ENCODE results near the gene KIF12. TPM values are rescaled to one million over a fixed set of nuclear protein-coding genes. Genes with fewer than 3 reads are reported as not detected.

The KIF12 gene
- total and polyA plus RNA-seq, 4 experiments from 2014 or later, result not detected

GRCh38 chr9:114093031-114093471, 6.0 kb downstream of the KIF12 start:
- Histone ChIP-seq H3K9me3 (ENCODE audit: control insufficient read depth in 1 of 2, low read length in 2 of 2) (no peaks in the 10 kb centered on the region), H3K27ac (ENCODE audit: low read depth, low read length) (no peak overlapping the region), H3K4me3 (ENCODE audit: low read length in 2 of 2) (no peak overlapping the region), H3K27me3 (ENCODE audit: insufficient read depth, low read length) (peaks cover 5% of the 10 kb centered on the region), H3K36me3 (ENCODE audit: insufficient read depth, low read length) (no peaks in the 10 kb centered on the region), H3K4me1 (ENCODE audit: insufficient read depth, low read length) (peaks cover 5% of the 10 kb centered on the region)
- intact Hi-C loops (cut with micrococcal nuclease), result no loop called here
- no peak overlapping the region for H3K4me3 Mint-ChIP-seq
- ChIA-PET POLR2A (ENCODE audit: partially characterized antibody) (no interaction called here), CTCF (ENCODE audit: partially characterized antibody) (interaction anchor here (6.1 kb wide), 1 partner anchor 9 kb away, joined by 37 read pairs; no protein-coding TSS in a partner anchor)
- H3K9me3 Mint-ChIP-seq, result no peaks in the 10 kb centered on the region
- H3K27ac Mint-ChIP-seq, result no peak overlapping the region
- DNase-seq, result no peak
- peaks cover 6 to 14% (median 8%) of the 10 kb centered on the region in 4 donors for H3K4me1 Mint-ChIP-seq
- peaks cover 22 to 39% of the 10 kb centered on the region in 2 donors for H3K27me3 Mint-ChIP-seq
- no peaks in the 10 kb centered on the region for H3K36me3 Mint-ChIP-seq

GRCh38 chr9:114092336-114092735, 6.8 kb downstream of the KIF12 start:
- H3K4me1 Mint-ChIP-seq, result peaks cover 1 to 9% (median 4%) of the 10 kb centered on the region in 4 donors
- POLR2A ChIA-PET (ENCODE audit: partially characterized antibody), result no interaction called here
- CTCF ChIA-PET (ENCODE audit: partially characterized antibody), result interaction anchor here (6.1 kb wide), 1 partner anchor 9 kb away, joined by 37 read pairs; no protein-coding TSS in a partner anchor

GRCh38 chr9:114091711-114092110, 7.4 kb downstream of the KIF12 start:
- no peaks in the 10 kb centered on the region for H3K36me3 Mint-ChIP-seq
- intact Hi-C loops (cut with micrococcal nuclease), result no loop called here
- Histone ChIP-seq H3K4me1 (ENCODE audit: insufficient read depth, low read length) (no peaks in the 10 kb centered on the region), H3K36me3 (ENCODE audit: insufficient read depth, low read length) (no peaks in the 10 kb centered on the region), H3K9me3 (ENCODE audit: control insufficient read depth in 1 of 2, low read length in 2 of 2) (no peaks in the 10 kb centered on the region), H3K4me3 (ENCODE audit: low read length in 2 of 2) (no peak overlapping the region), H3K27ac (ENCODE audit: low read depth, low read length) (no peak overlapping the region), H3K27me3 (ENCODE audit: insufficient read depth, low read length) (no peaks in the 10 kb centered on the region)
- no peak overlapping the region for H3K4me3 Mint-ChIP-seq
- H3K27me3 Mint-ChIP-seq, result peaks cover 15 to 30% of the 10 kb centered on the region in 2 donors
- no peak overlapping the region for H3K27ac Mint-ChIP-seq
- DNase-seq, result no peak
- no peaks in the 10 kb centered on the region for H3K9me3 Mint-ChIP-seq
- CTCF ChIA-PET (ENCODE audit: partially characterized antibody), result interaction anchor here (6.1 kb wide), 1 partner anchor 8 kb away, joined by 37 read pairs; no protein-coding TSS in a partner anchor
- H3K4me1 Mint-ChIP-seq, result peaks cover 0 to 6% (median 2%) of the 10 kb centered on the region in 4 donors
- POLR2A ChIA-PET (ENCODE audit: partially characterized antibody), result no interaction called here

More at GRCh38 chr9:114092336-114092735, 6.8 kb downstream of the KIF12 start:
- Mint-ChIP-seq H3K27me3 (peaks cover 18 to 34% of the 10 kb centered on the region in 2 donors), H3K4me3 (no peak overlapping the region), H3K36me3 (no peaks in the 10 kb centered on the region), H3K9me3 (no peaks in the 10 kb centered on the region), H3K27ac (no peak overlapping the region)
- no peaks in the 10 kb centered on the region for H3K36me3 ChIP-seq (ENCODE audit: insufficient read depth, low read length)
- H3K4me1 ChIP-seq (ENCODE audit: insufficient read depth, low read length), result no peaks in the 10 kb centered on the region
- no peak overlapping the region for H3K27ac ChIP-seq (ENCODE audit: low read depth, low read length)
- DNase-seq, result no peak
- peaks cover 5% of the 10 kb centered on the region for H3K27me3 ChIP-seq (ENCODE audit: insufficient read depth, low read length)
- H3K4me3 ChIP-seq (ENCODE audit: low read length in 2 of 2), result no peak overlapping the region
- intact Hi-C loops (cut with micrococcal nuclease), result no loop called here
- H3K9me3 ChIP-seq (ENCODE audit: control insufficient read depth in 1 of 2, low read length in 2 of 2), result no peaks in the 10 kb centered on the region

GRCh38 chr9:114090798-114091197, 8.3 kb downstream of the KIF12 start:
- no peaks in the 10 kb centered on the region for H3K9me3 ChIP-seq (ENCODE audit: control insufficient read depth in 1 of 2, low read length in 2 of 2)
- no peaks in the 10 kb centered on the region for H3K27me3 ChIP-seq (ENCODE audit: insufficient read depth, low read length)
- POLR2A ChIA-PET (ENCODE audit: partially characterized antibody), result no interaction called here
- no peak overlapping the region for H3K27ac ChIP-seq (ENCODE audit: low read depth, low read length)
- CTCF ChIA-PET (ENCODE audit: partially characterized antibody), result interaction anchor here (1.4 to 6.1 kb wide), 2 partner anchors 7 to 11 kb away, joined by 5 to 37 read pairs; no protein-coding TSS in a partner anchor
- Mint-ChIP-seq H3K27ac (no peak overlapping the region), H3K9me3 (no peaks in the 10 kb centered on the region), H3K4me1 (no peaks in the 10 kb centered on the region), H3K27me3 (peaks cover 7 to 24% of the 10 kb centered on the region in 2 donors), H3K36me3 (no peaks in the 10 kb centered on the region), H3K4me3 (no peak overlapping the region)
- DNase-seq, result no peak
- H3K36me3 ChIP-seq (ENCODE audit: insufficient read depth, low read length), result no peaks in the 10 kb centered on the region
- intact Hi-C loops (cut with micrococcal nuclease), result no loop called here
- H3K4me1 ChIP-seq (ENCODE audit: insufficient read depth, low read length), result no peaks in the 10 kb centered on the region
- no peak overlapping the region for H3K4me3 ChIP-seq (ENCODE audit: low read length in 2 of 2)

- Histone ChIP-seq H3K36me3 (ENCODE audit: insufficient read depth, low read length) (no peaks in the 10 kb centered on the region), H3K4me1 (ENCODE audit: insufficient read depth, low read length) (no peaks in the 10 kb centered on the region), H3K27me3 (ENCODE audit: insufficient read depth, low read length) (no peaks in the 10 kb centered on the region), H3K27ac (ENCODE audit: low read depth, low read length) (no peak overlapping the region), H3K4me3 (ENCODE audit: low read length in 2 of 2) (no peak overlapping the region), H3K9me3 (ENCODE audit: control insufficient read depth in 1 of 2, low read length in 2 of 2) (no peaks in the 10 kb centered on the region)
- Mint-ChIP-seq H3K27me3 (peaks cover 5 to 13% of the 10 kb centered on the region in 2 donors), H3K4me3 (no peak overlapping the region), H3K27ac (no peak overlapping the region), H3K36me3 (no peaks in the 10 kb centered on the region), H3K4me1 (no peaks in the 10 kb centered on the region), H3K9me3 (no peaks in the 10 kb centered on the region)
- DNase-seq, result no peak
- CTCF ChIA-PET (ENCODE audit: partially characterized antibody), result interaction anchor here (1.4 kb wide), 1 partner anchor 10 kb away, joined by 5 read pairs; no protein-coding TSS in a partner anchor
- POLR2A ChIA-PET (ENCODE audit: partially characterized antibody), result no interaction called here
- intact Hi-C loops (cut with micrococcal nuclease), result no loop called here
Measured at GRCh38 chr9:114089206-114089840, 9.8 kb downstream of the KIF12 start.

GRCh38 chr9:114088571-114089170, 10.4 kb downstream of the KIF12 start:
- no peak for DNase-seq
- no peak overlapping the region for H3K27ac Mint-ChIP-seq
- no peaks in the 10 kb centered on the region for H3K4me1 Mint-ChIP-seq
- ChIA-PET POLR2A (ENCODE audit: partially characterized antibody) (no interaction called here), CTCF (ENCODE audit: partially characterized antibody) (interaction anchor here (1.3 kb wide), 1 partner anchor 202 kb away, joined by 3 read pairs; no protein-coding TSS in a partner anchor)
- H3K9me3 Mint-ChIP-seq, result no peaks in the 10 kb centered on the region
- intact Hi-C loops (cut with micrococcal nuclease), result no loop called here
- no peak overlapping the region for H3K27ac ChIP-seq (ENCODE audit: low read depth, low read length)
- no peak overlapping the region for H3K4me3 Mint-ChIP-seq
- H3K4me3 ChIP-seq (ENCODE audit: low read length in 2 of 2), result no peak overlapping the region
- H3K27me3 Mint-ChIP-seq, result peaks cover 5 to 10% of the 10 kb centered on the region in 2 donors
- H3K36me3 Mint-ChIP-seq, result no peaks in the 10 kb centered on the region
- no peaks in the 10 kb centered on the region for H3K9me3 ChIP-seq (ENCODE audit: control insufficient read depth in 1 of 2, low read length in 2 of 2)
- no peaks in the 10 kb centered on the region for H3K27me3 ChIP-seq (ENCODE audit: insufficient read depth, low read length)
- no peaks in the 10 kb centered on the region for H3K36me3 ChIP-seq (ENCODE audit: insufficient read depth, low read length)
- H3K4me1 ChIP-seq (ENCODE audit: insufficient read depth, low read length), result no peaks in the 10 kb centered on the region

GRCh38 chr9:114087721-114088120, 11.4 kb downstream of the KIF12 start:
- H3K4me1 ChIP-seq (ENCODE audit: insufficient read depth, low read length), result no peaks in the 10 kb centered on the region
- H3K4me3 ChIP-seq (ENCODE audit: low read length in 2 of 2), result no peak overlapping the region
- DNase-seq, result no peak
- H3K4me3 Mint-ChIP-seq, result no peak overlapping the region
- peaks cover 0 to under 1% (median 0%) of the 10 kb centered on the region in 4 donors for H3K4me1 Mint-ChIP-seq
- peaks cover 5 to 7% of the 10 kb centered on the region in 2 donors for H3K27me3 Mint-ChIP-seq
- CTCF ChIA-PET (ENCODE audit: partially characterized antibody), result interaction anchor here (1.3 kb wide), 1 partner anchor 203 kb away, joined by 3 read pairs; no protein-coding TSS in a partner anchor
- POLR2A ChIA-PET (ENCODE audit: partially characterized antibody), result no interaction called here
- H3K9me3 Mint-ChIP-seq, result no peaks in the 10 kb centered on the region
- intact Hi-C loops (cut with micrococcal nuclease), result no loop called here
- H3K27me3 ChIP-seq (ENCODE audit: insufficient read depth, low read length), result no peaks in the 10 kb centered on the region
- H3K27ac Mint-ChIP-seq, result no peak overlapping the region
- H3K36me3 Mint-ChIP-seq, result no peaks in the 10 kb centered on the region
- H3K36me3 ChIP-seq (ENCODE audit: insufficient read depth, low read length), result no peaks in the 10 kb centered on the region
- H3K27ac ChIP-seq (ENCODE audit: low read depth, low read length), result no peak overlapping the region
- H3K9me3 ChIP-seq (ENCODE audit: control insufficient read depth in 1 of 2, low read length in 2 of 2), result no peaks in the 10 kb centered on the region

Data from CD4-positive, alpha-beta memory T cell (primary cell).